SK-N-SH treated with all-trans-retinoic acid at 6 μM for 48 hours (cell line): Measurements from ENCODE around the gene DNAJC1.

Experiments
- ATAC-seq: fragments of 200-7000 bp; cut with Tn5 transposase; 3 replicates; pipeline ENCODE4 v1.9.1; 2020; ENCODE audit warnings: mild to moderate bottlenecking, moderate library complexity
- ARNTL ChIP-seq: fragments of 450-650 bp; formaldehyde crosslinking; IDR thresholded peaks from 2 replicates; pipeline ENCODE4 v1.5.0; 2020; ENCODE audit warnings: low read depth, mild to moderate bottlenecking, moderate library complexity, borderline replicate concordance
- BACH2 ChIP-seq: fragments of 250-450 bp; sonication (Bioruptor Pico); IDR thresholded peaks from 2 replicates; pipeline ENCODE4 v1.9.0; 2021; ENCODE audit warnings: mild to moderate bottlenecking, borderline replicate concordance
- CREB5 ChIP-seq: fragments of 250-450 bp; sonication (Bioruptor Pico); IDR thresholded peaks from 2 replicates; pipeline ENCODE4 v1.5.1; 2020; ENCODE audit warnings: low read depth, mild to moderate bottlenecking, moderate library complexity
- CSDC2 ChIP-seq: fragments of 250-450 bp; sonication (Bioruptor Pico); IDR thresholded peaks from 2 replicates; pipeline ENCODE4 v1.5.0; 2020; ENCODE audit warnings: mild to moderate bottlenecking, moderate library complexity
- ESRRG ChIP-seq: fragments of 250-450 bp; sonication (Bioruptor Pico); IDR thresholded peaks from 2 replicates; pipeline ENCODE4 v1.6.1; 2021; ENCODE audit warnings: mild to moderate bottlenecking
- OSR1 ChIP-seq: fragments of 250-450 bp; sonication (Bioruptor Pico); IDR thresholded peaks from 2 replicates; pipeline ENCODE4 v1.8.0; 2022; ENCODE audit warnings: moderate library complexity, mild to moderate bottlenecking, inconsistent platforms
- PATZ1 ChIP-seq: fragments of 250-450 bp; sonication (Bioruptor Pico); IDR thresholded peaks from 2 replicates; pipeline ENCODE4 v1.8.0; 2020; ENCODE audit warnings: mild to moderate bottlenecking, moderate library complexity, borderline replicate concordance
- POU6F1 ChIP-seq: fragments of 250-450 bp; sonication (Bioruptor Pico); IDR thresholded peaks from 2 replicates; pipeline ENCODE4 v1.8.0; 2021; ENCODE audit warnings: low read depth, mild to moderate bottlenecking, moderate library complexity, borderline replicate concordance
- PPARA ChIP-seq: fragments of 250-450 bp; sonication (Bioruptor Pico); IDR thresholded peaks from 2 replicates; pipeline ENCODE4 v1.5.0; 2020; ENCODE audit warnings: mild to moderate bottlenecking, borderline replicate concordance
- RARB ChIP-seq: fragments of 250-450 bp; sonication (Bioruptor Pico); IDR thresholded peaks from 2 replicates; pipeline ENCODE4 v1.8.0; 2021; ENCODE audit warnings: mild to moderate bottlenecking, moderate library complexity
- SNAI2 ChIP-seq: fragments of 250-450 bp; sonication (Bioruptor Pico); IDR thresholded peaks from 2 replicates; pipeline ENCODE4 v1.5.0; 2020; ENCODE audit warnings: mild to moderate bottlenecking, moderate library complexity
- TCF4 ChIP-seq: fragments of 250-450 bp; sonication (Bioruptor Pico); IDR thresholded peaks from 2 replicates; pipeline ENCODE4 v1.8.0; 2021; ENCODE audit warnings: mild to moderate bottlenecking, moderate library complexity, borderline replicate concordance
- TOX ChIP-seq: fragments of 250-450 bp; sonication (Bioruptor Pico); IDR thresholded peaks from 2 replicates; pipeline ENCODE4 v1.8.0; 2021; ENCODE audit warnings: mild to moderate bottlenecking, moderate library complexity, borderline replicate concordance
- TSHZ2 ChIP-seq: fragments of 250-450 bp; sonication (Bioruptor Pico); IDR thresholded peaks from 2 replicates; pipeline ENCODE4 v1.5.0; 2020; ENCODE audit warnings: mild to moderate bottlenecking, moderate library complexity
- ZC3H10 ChIP-seq: fragments of 250-450 bp; sonication (Bioruptor Pico); IDR thresholded peaks from 2 replicates; pipeline ENCODE4 v1.5.1; 2021; ENCODE audit warnings: mild to moderate bottlenecking, moderate library complexity
- ZFP3 ChIP-seq: fragments of 250-450 bp; sonication (Bioruptor Pico); IDR thresholded peaks from 2 replicates; pipeline ENCODE4 v1.5.0; 2020; ENCODE audit warnings: mild to moderate bottlenecking, moderate library complexity
- ZFP30 ChIP-seq: fragments of 450-650 bp; formaldehyde crosslinking; IDR thresholded peaks from 2 replicates; pipeline ENCODE4 v1.5.0; 2022; ENCODE audit warnings: mild to moderate bottlenecking, moderate library complexity
- ZNF70 ChIP-seq: fragments of 450-650 bp; formaldehyde crosslinking; IDR thresholded peaks from 2 replicates; pipeline ENCODE4 v1.5.0; 2020; ENCODE audit warnings: mild to moderate bottlenecking, moderate library complexity
- ZNF8 ChIP-seq: fragments of 450-650 bp; formaldehyde crosslinking; IDR thresholded peaks from 2 replicates; pipeline ENCODE4 v1.5.0; 2020; ENCODE audit warnings: mild to moderate bottlenecking, moderate library complexity

The DNAJC1 gene

GRCh38 chr10:21758239-21758638 is 245.3 kb downstream of the DNAJC1 start:
- TF ChIP-seq ARNTL (CRISPR knock-in tag) = no peak
- no peak for TF ChIP-seq CSDC2 (CRISPR knock-in tag)
- no peak for TF ChIP-seq ZFP30 (CRISPR knock-in tag)
- no peak for TF ChIP-seq TCF4 (CRISPR knock-in tag)
- TF ChIP-seq TSHZ2 (CRISPR knock-in tag) = no peak
- no peak for TF ChIP-seq OSR1 (CRISPR knock-in tag)
- TF ChIP-seq POU6F1 (CRISPR knock-in tag) = no peak
- no peak for TF ChIP-seq PATZ1 (CRISPR knock-in tag)
- no peak for TF ChIP-seq SNAI2
- no peak for TF ChIP-seq ZNF8 (CRISPR knock-in tag)
- no peak for TF ChIP-seq CREB5 (CRISPR knock-in tag)
- TF ChIP-seq ZNF70 (CRISPR knock-in tag) = no peak
- no peak for TF ChIP-seq BACH2
- no peak for TF ChIP-seq PPARA (CRISPR knock-in tag)
- no peak for TF ChIP-seq RARB (CRISPR knock-in tag)
- TF ChIP-seq ZC3H10 = no peak
- TF ChIP-seq ZFP3 (CRISPR knock-in tag) = no peak
- ATAC-seq = no peak

- ATAC-seq = no peak
- TF ChIP-seq BACH2 = no peak
- TF ChIP-seq SNAI2 = no peak
- TF ChIP-seq PATZ1 (CRISPR knock-in tag) = no peak
- TF ChIP-seq OSR1 (CRISPR knock-in tag) = no peak
- TF ChIP-seq POU6F1 (CRISPR knock-in tag) = no peak
Observed at GRCh38 chr10:21757185-21757901, 246.2 kb downstream of the DNAJC1 start.

- no peak for ATAC-seq
- TF ChIP-seq ESRRG (no peak), PATZ1 (CRISPR knock-in tag) (no peak), TOX (no peak), ZNF8 (CRISPR knock-in tag) (no peak), CSDC2 (CRISPR knock-in tag) (no peak), ARNTL (CRISPR knock-in tag) (no peak)
Observed at GRCh38 chr10:21756707-21757106, 246.8 kb downstream of the DNAJC1 start.
